Epithelial cell of proximal tubule (primary cell): ENCODE results near the gene SCGB1A1. TPM values are rescaled to one million over a fixed set of nuclear protein-coding genes. Genes with fewer than 3 reads are reported as not detected.

Experiments
- DNase-seq: peaks from one replicate; pipeline ENCODE4 v3.0.0-alpha.2; 2011; ENCODE audit warnings: low read depth
- H3K4me3 ChIP-seq: 2 replicates; pipeline ENCODE4 v1.5.1; 2011; ENCODE audit warnings: low read depth, mild to moderate bottlenecking, low read length
- CTCF ChIP-seq: conservative IDR thresholded peaks from 2 replicates; pipeline ENCODE4 v1.5.1; 2012; ENCODE audit warnings: low read depth, mild to moderate bottlenecking, low read length
- total RNA-seq: library from RNA; depleted of rRNA; stranded (reverse); fragments of >200 nt; gene quantifications from 2 replicates; pipeline ENCODE4 v1.2.3, GENCODE V29; 2015

Gene SCGB1A1
- total RNA-seq, 1 donor from 2014 or later: not detected

GRCh38 chr11:62398011-62398994 lies 20.5 kb upstream of the SCGB1A1 start:
- DNase-seq: no peak
- TF ChIP-seq CTCF: no peak

GRCh38 chr11:62399172-62399877 lies 19.5 kb upstream of the SCGB1A1 start:
- no peak for DNase-seq
- no peak overlapping the region for H3K4me3 ChIP-seq
- TF ChIP-seq CTCF: no peak

More at GRCh38 chr11:62398011-62398994, 20.5 kb upstream of the SCGB1A1 start:
- no peak overlapping the region for H3K4me3 ChIP-seq

DNA sequence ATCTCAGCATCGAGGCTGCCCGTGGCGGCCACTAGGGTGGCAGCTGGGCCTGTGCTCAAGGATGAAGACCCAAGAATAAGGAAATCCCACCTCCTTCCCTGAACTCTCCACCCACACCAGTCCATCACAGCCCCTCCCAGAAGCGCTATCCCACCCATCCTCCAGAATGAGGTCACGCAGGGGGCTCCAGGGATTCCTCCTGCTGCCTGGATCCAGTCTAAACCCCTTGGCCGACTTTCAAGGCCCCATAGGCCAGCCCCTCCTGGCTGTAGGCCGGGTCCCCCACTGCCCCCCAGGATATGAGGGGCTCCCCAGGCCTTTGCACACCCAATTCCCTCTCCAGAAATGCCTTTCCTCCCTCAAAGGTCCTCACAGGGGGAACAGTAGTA lies 19.0 kb upstream of the SCGB1A1 start:
- H3K4me3 ChIP-seq: no peak overlapping the region
- TF ChIP-seq CTCF: no peak
- DNase-seq: no peak

DNA sequence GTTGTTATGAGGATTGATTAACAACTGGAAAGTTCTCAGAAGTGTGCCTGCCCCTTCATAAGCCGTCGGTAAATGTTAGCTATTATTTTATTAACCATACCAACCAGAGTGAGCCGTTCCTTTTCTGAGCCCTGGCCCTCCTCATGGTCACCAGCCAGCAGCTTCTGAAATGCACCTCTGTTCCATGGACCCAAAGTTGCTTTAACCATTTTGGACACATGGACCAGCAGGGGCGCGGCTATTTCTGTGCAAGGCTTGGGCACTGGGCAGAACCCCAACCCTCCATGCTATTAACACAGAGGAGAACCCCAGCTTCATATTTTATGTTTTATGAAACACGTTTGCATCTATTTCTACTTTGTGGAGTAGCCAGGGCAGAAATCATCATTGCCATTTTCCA lies 18.6 kb upstream of the SCGB1A1 start:
- H3K4me3 ChIP-seq: no peak overlapping the region
- TF ChIP-seq CTCF: no peak
- no peak for DNase-seq

GRCh38 chr11:62400760-62401159 lies 18.1 kb upstream of the SCGB1A1 start:
- TF ChIP-seq CTCF: no peak
- no peak for DNase-seq
- H3K4me3 ChIP-seq: no peak overlapping the region

- no peak for TF ChIP-seq CTCF
- DNase-seq: no peak
- no peak overlapping the region for H3K4me3 ChIP-seq
Observed at GRCh38 chr11:62401356-62401755, 17.5 kb upstream of the SCGB1A1 start.
